K562 (cell line): Measurements from ENCODE around the gene BDKRB2. TPM values are rescaled to one million over a fixed set of nuclear protein-coding genes. Genes with fewer than 3 reads are reported as not detected.

Experiments used
- ATAC-seq: fragments of 200-7000 bp; cut with Tn5 transposase; 3 replicates; pipeline ENCODE4 v1.9.1; 2020; ENCODE audit warnings: moderate library complexity
- BruUV-seq: library from RNA; stranded (reverse); fragments of 400-500 nt; replicated peaks from 2 replicates; lab custom pipeline; 2021; lab: Mats Ljungman, UMichigan
- CTCF ChIA-PET: fragments of 300-600 bp; formaldehyde crosslinking; extraction: SDS; loops from one replicate; lab custom pipeline; 2021; ENCODE audit warnings: low intra/inter-chr PET ratio; lab: Yijun Ruan, JAX
- POLR2A ChIA-PET: fragments of 300-600, 350-650 bp; sonication (Branson Sonifier 250); formaldehyde crosslinking; extraction: SDS; loops from one replicate; lab custom pipeline; 2021; ENCODE audit warnings: antibody characterized with exemption, inconsistent platforms; lab: Yijun Ruan, JAX
- DNase-seq, 4 experiments: peaks; one replicate each; pipeline versions ENCODE4 v3.0.0 to v3.0.0-alpha.2; 2011 to 2018; ENCODE audit warnings: low spot score in 3 of 4, mixed read lengths in 3 of 4; ENCODE audit errors: extremely low read depth in 1 of 4
- FAIRE-seq: peaks from 2 replicates; lab custom pipeline; 2011; peaks lifted over from hg19 to GRCh38; lab: Jason Lieb, UNC
- H2AFZ ChIP-seq: 2 replicates; pipeline ENCODE4 v1.6.0; 2011; ENCODE audit warnings: low read depth, low read length, control low read depth, inconsistent platforms
- H3K27ac ChIP-seq: fragments of 200-600 bp; 3 replicates; pipeline ENCODE4 v1.8.0; 2011; ENCODE audit warnings: low read depth, mild to moderate bottlenecking, control low read depth, inconsistent platforms, low read length, moderate library complexity, mixed read lengths; ENCODE audit errors: extremely low read depth
- H3K27me3 ChIP-seq, 2 experiments: fragments of 300-600 bp in 1 of 2; 2 replicates in 1 of 2; 3 replicates in 1 of 2; pipeline versions ENCODE4 v1.6.0 to v1.8.0; 2011; ENCODE audit warnings: inconsistent platforms in 2 of 2, low read length in 2 of 2, mild to moderate bottlenecking in 1 of 2, mixed read lengths in 1 of 2, moderate library complexity in 1 of 2; ENCODE audit not compliant: control insufficient read depth in 2 of 2, insufficient read depth in 2 of 2
- H3K36me3 ChIP-seq: fragments of 300-600 bp; 3 replicates; pipeline ENCODE4 v1.8.0; 2011; ENCODE audit warnings: mild to moderate bottlenecking, low read length, inconsistent platforms; ENCODE audit not compliant: control insufficient read depth, insufficient read depth
- H3K4me1 ChIP-seq, 2 experiments: fragments of 200-600 bp in 1 of 2; replicated peaks in 1 of 2; 2 replicates in 1 of 2; 3 replicates in 1 of 2; pipeline versions ENCODE4 v1.5.1 to v1.8.0; 2011; ENCODE audit warnings: inconsistent platforms in 2 of 2, low read length in 2 of 2, mild to moderate bottlenecking in 1 of 2, mixed read lengths in 1 of 2, moderate library complexity in 1 of 2; ENCODE audit not compliant: control insufficient read depth in 2 of 2, insufficient read depth in 2 of 2
- H3K4me2 ChIP-seq: 2 replicates; pipeline ENCODE4 v1.6.1; 2011; ENCODE audit warnings: low read length, control low read depth, inconsistent platforms, mixed read lengths; ENCODE audit not compliant: insufficient read depth
- H3K4me3 ChIP-seq: fragments of 200-600 bp; sonication (generic), shearing (Covaris generic); 2 replicates; pipeline ENCODE4 v1.5.1; 2016; ENCODE audit warnings: control low read depth, inconsistent platforms
- H3K79me2 ChIP-seq: fragments of 200-600 bp; 3 replicates; pipeline ENCODE4 v1.8.0; 2011; ENCODE audit warnings: low read length, inconsistent platforms; ENCODE audit not compliant: control insufficient read depth, insufficient read depth
- H3K9ac ChIP-seq, 2 experiments: 2 replicates each; pipeline versions ENCODE4 v1.6.0 to v1.6.1; 2011; ENCODE audit warnings: low read depth in 2 of 2, low read length in 2 of 2, control low read depth in 1 of 2, inconsistent platforms in 1 of 2, mild to moderate bottlenecking in 1 of 2, mixed read lengths in 1 of 2; ENCODE audit not compliant: insufficient read depth in 1 of 2
- H3K9me1 ChIP-seq: one replicate; pipeline ENCODE4 v1.6.0; 2011; ENCODE audit warnings: inconsistent platforms, mild to moderate bottlenecking, low read length, moderate library complexity; ENCODE audit not compliant: control insufficient read depth, insufficient read depth
- H3K9me3 ChIP-seq: replicated peaks from 2 replicates; pipeline ENCODE4 v1.5.1; 2011; ENCODE audit warnings: low read depth, low read length, inconsistent platforms; ENCODE audit not compliant: control insufficient read depth, insufficient read depth
- H4K20me1 ChIP-seq: replicated peaks from 2 replicates; pipeline ENCODE4 v1.6.1; 2011; ENCODE audit warnings: low read length, inconsistent platforms, mixed read lengths; ENCODE audit not compliant: control insufficient read depth, insufficient read depth
- ARID3A ChIP-seq: IDR thresholded peaks from 2 replicates; pipeline ENCODE4 v1.6.1; 2012; ENCODE audit warnings: low read depth, low read length, improper control_type of control experiment, borderline replicate concordance
- BCL6 ChIP-seq: fragments of 250-450 bp; sonication (Bioruptor Pico); IDR thresholded peaks from 2 replicates; pipeline ENCODE4 v1.4.0; 2020
- CCNT2 ChIP-seq: IDR thresholded peaks from 2 replicates; pipeline ENCODE4 v1.6.1; 2011; ENCODE audit warnings: borderline replicate concordance, low read depth, mild to moderate bottlenecking, moderate library complexity, mixed read lengths, low read length; ENCODE audit not compliant: insufficient read length; ENCODE audit errors: extremely low read depth
- ETS2 ChIP-seq: IDR thresholded peaks from 2 replicates; pipeline ENCODE4 v1.6.1; 2016; ENCODE audit warnings: borderline replicate concordance, missing genetic modification characterization, mild to moderate bottlenecking, moderate library complexity, missing compliant biosample characterization; ENCODE audit not compliant: poor library complexity, severe bottlenecking
- MAFG ChIP-seq: fragments of 450-650 bp; conservative IDR thresholded peaks from 2 replicates; pipeline ENCODE4 v1.6.1; 2016; ENCODE audit warnings: missing genetic modification characterization, missing compliant biosample characterization
- PRPF4 ChIP-seq: fragments of 200-400 bp; formaldehyde crosslinking; IDR thresholded peaks from one replicate; pipeline ENCODE4 v1.6.1; 2017; ENCODE audit warnings: low read length, low read depth, mild to moderate bottlenecking; ENCODE audit not compliant: insufficient read depth, poor library complexity, severe bottlenecking
- RERE ChIP-seq: sonication (generic); formaldehyde crosslinking; IDR thresholded peaks from 2 replicates; pipeline ENCODE4 v1.8.0; 2023; ENCODE audit warnings: missing genetic modification reagents, mild to moderate bottlenecking, borderline replicate concordance
- SIN3B ChIP-seq: fragments of 450-650 bp; IDR thresholded peaks from 2 replicates; pipeline ENCODE4 v1.6.1; 2017; ENCODE audit warnings: low read depth, mild to moderate bottlenecking, moderate library complexity
- THRAP3 ChIP-seq: fragments of 450-650 bp; IDR thresholded peaks from 2 replicates; pipeline ENCODE4 v1.6.1; 2016; ENCODE audit warnings: mild to moderate bottlenecking, inconsistent platforms, borderline replicate concordance
- ZKSCAN3 ChIP-seq: fragments of 250-450 bp; sonication (Bioruptor Pico); IDR thresholded peaks from 2 replicates; pipeline ENCODE4 v1.4.0; 2020
- WGBS: fragments of 100-300 bp; shearing (Covaris generic); methylation state at CpG from one replicate; pipeline ENCODE4 v1.1.6; 2016; ENCODE audit warnings: low coverage, mixed read lengths; ENCODE audit not compliant: insufficient coverage; ENCODE audit errors: missing lambda C conversion rate; 5-methylcytosine and 5-hydroxymethylcytosine counted together
- in situ Hi-C: fragments of 300-500 bp; cut with MboI; formaldehyde crosslinking; loops from 4 replicates; pipeline ENCODE4 v1.15.0; 2018; ENCODE audit warnings: inconsistent platforms, mixed read lengths
- intact Hi-C: fragments of 100-400 bp; cut with micrococcal nuclease; formaldehyde crosslinking; loops from 2 replicates; pipeline ENCODE4 v1.14.2; 2022
- polyA plus RNA-seq, 8 experiments: library from polyadenylated mRNA; depleted of rRNA in 4 of 8; stranded (reverse) in 5 of 8; unstranded in 3 of 8; fragments of >200 nt; fragmentation: Nextera tagmentation in 2 of 8; fragmentation: Illumina TruSeq in 1 of 8; extraction: Ambion mirVana in 2 of 8; extraction: Trizol in 1 of 8; gene quantifications; 2 replicates each; pipeline versions ENCODE4 v1.2.1 to v1.2.3, GENCODE V29; 2011 to 2014; ENCODE audit warnings: inconsistent platforms in 1 of 8, missing spikeins in 1 of 8
- total RNA-seq, 7 experiments: library from RNA; depleted of rRNA in 6 of 7; stranded (reverse); fragments of >200 nt in 6 of 7; fragmentation: Illumina TruSeq in 2 of 7; extraction: Trizol in 2 of 7; gene quantifications; 2 replicates each; pipeline versions ENCODE4 v1.2.1 to v1.2.3, GENCODE V29; 2011 to 2021; ENCODE audit warnings: low replicate concordance in 1 of 7
- TF ChIP-seq, protein P1 (sequence below): fragments of 250-450 bp; sonication (Bioruptor Pico); IDR thresholded peaks from 2 replicates; pipeline ENCODE4 v1.8.0; 2022; ENCODE audit warnings: moderate library complexity, mild to moderate bottlenecking, inconsistent platforms

The BDKRB2 gene
- total and polyA plus RNA-seq, 9 of the 15 experiments (the other 6 are each of a cell fraction or from before 2014, with no cell fraction given), result 0.02 TPM; not detected in 8

- no TSS peak for BruUV-seq
- no peak overlapping the region for H3K4me2 ChIP-seq
- H3K9me1 ChIP-seq, result no peaks in the 10 kb centered on the region
- ATAC-seq (no peak), FAIRE-seq (no peak), DNase-seq (no peak)
- H2AFZ ChIP-seq, result no peak overlapping the region
- H3K36me3 ChIP-seq, result no peaks in the 10 kb centered on the region
- H3K9ac ChIP-seq, result no peak overlapping the region
- POLR2A ChIA-PET, result no interaction called here
- WGBS, result 0% methylated on average over 2 of the region's 5 CpGs
- no peaks in the 10 kb centered on the region for H3K9me3 ChIP-seq
- no peaks in the 10 kb centered on the region for H3K4me1 ChIP-seq
- no peaks in the 10 kb centered on the region for H3K79me2 ChIP-seq
- H3K27me3 ChIP-seq, result peaks cover 0 to 7% of the 10 kb centered on the region in 2 experiments; a peak in 1 of 5 replicates
- H3K4me3 ChIP-seq, result no peak overlapping the region
- no peak overlapping the region for H3K27ac ChIP-seq
- intact Hi-C loops (no loop called here), in situ Hi-C loops (no loop called here)
- CTCF ChIA-PET, result no interaction called here
- no peaks in the 10 kb centered on the region for H4K20me1 ChIP-seq
- no peak for TF ChIP-seq PRPF4
- TF ChIP-seq ETS2, result no peak
- TF ChIP-seq SIN3B, result no peak
- TF ChIP-seq ZKSCAN3 (CRISPR knock-in tag), result no peak
- no peak for TF ChIP-seq CCNT2
- no peak for TF ChIP-seq RERE
- TF ChIP-seq, protein P1, sequence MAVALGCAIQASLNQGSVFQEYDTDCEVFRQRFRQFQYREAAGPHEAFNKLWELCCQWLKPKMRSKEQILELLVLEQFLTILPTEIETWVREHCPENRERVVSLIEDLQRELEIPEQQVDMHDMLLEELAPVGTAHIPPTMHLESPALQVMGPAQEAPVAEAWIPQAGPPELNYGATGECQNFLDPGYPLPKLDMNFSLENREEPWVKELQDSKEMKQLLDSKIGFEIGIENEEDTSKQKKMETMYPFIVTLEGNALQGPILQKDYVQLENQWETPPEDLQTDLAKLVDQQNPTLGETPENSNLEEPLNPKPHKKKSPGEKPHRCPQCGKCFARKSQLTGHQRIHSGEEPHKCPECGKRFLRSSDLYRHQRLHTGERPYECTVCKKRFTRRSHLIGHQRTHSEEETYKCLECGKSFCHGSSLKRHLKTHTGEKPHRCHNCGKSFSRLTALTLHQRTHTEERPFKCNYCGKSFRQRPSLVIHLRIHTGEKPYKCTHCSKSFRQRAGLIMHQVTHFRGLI (CRISPR knock-in tag), result no peak
- TF ChIP-seq ARID3A, result no peak
- no peak for TF ChIP-seq MAFG (tag)
- no peak for TF ChIP-seq BCL6 (CRISPR knock-in tag)
- no peak for TF ChIP-seq THRAP3
Measured at GRCh38 chr14:96225745-96226151, 21.1 kb downstream of the BDKRB2 start.
